Tibial artery (tissue), 4 donors: ENCODE results near the gene CGNL1.

ENCODE experiments used
- DNase-seq, 2 donors: peaks; one replicate each; pipeline ENCODE4 v3.0.0-alpha.2; 2019
- H3K27ac ChIP-seq, 2 donors: fragments of 200-600 bp; sonication (generic) in 1 of 2; 1 replicate in 1 of 2; 2 replicates in 1 of 2; pipeline ENCODE4 v1.5.1; 2018 to 2019; ENCODE audit warnings: mild to moderate bottlenecking in 1 of 2
- H3K27me3 ChIP-seq, 2 donors: fragments of 200-600 bp; sonication (generic) in 1 of 2; one replicate each; pipeline versions ENCODE4 v1.5.1 to v1.6.0; 2016 to 2019
- H3K36me3 ChIP-seq, 3 donors: fragments of 200-600 bp; sonication (generic) in 2 of 3; one replicate each; pipeline ENCODE4 v1.5.1; 2016 to 2019; ENCODE audit warnings: mild to moderate bottlenecking in 2 of 3
- H3K4me1 ChIP-seq, 4 donors: fragments of 200-600 bp; sonication (generic) in 2 of 4; 1 replicate in 3 of 4; 2 replicates in 1 of 4; pipeline ENCODE4 v1.5.1; 2016 to 2019
- H3K4me3 ChIP-seq, 2 donors: fragments of 200-600 bp; sonication (generic) in 1 of 2; 1 replicate in 1 of 2; 2 replicates in 1 of 2; pipeline ENCODE4 v1.5.1; 2018 to 2019; ENCODE audit warnings: mild to moderate bottlenecking in 2 of 2
- H3K9me3 ChIP-seq, 3 donors: fragments of 200-600 bp; sonication (generic) in 1 of 3; one replicate each; pipeline ENCODE4 v1.5.1; 2016 to 2019
- CTCF ChIP-seq, 2 experiments: fragments of 200-600 bp in 1 of 2; fragments of 450-650 bp in 1 of 2; IDR thresholded peaks; one replicate each; pipeline ENCODE4 v1.5.1; 2017 to 2019; ENCODE audit warnings: antibody characterized with exemption in 2 of 2, mild to moderate bottlenecking in 1 of 2, moderate library complexity in 1 of 2
- intact Hi-C: fragments of 100-400 bp; cut with DNase I; formaldehyde crosslinking; loops from one replicate; pipeline ENCODE4 v1.15.0; 2023; ENCODE audit warnings: low total_unique reads

Gene CGNL1

GRCh38 chr15:57415602-57416001 is 39.3 kb downstream of the CGNL1 start:
- intact Hi-C loops: no loop called here
- peak in 1 of 2 donors; percentile 68 for DNase-seq
- no peak overlapping the region for H3K4me3 ChIP-seq
- no peaks in the 10 kb centered on the region for H3K9me3 ChIP-seq
- TF ChIP-seq CTCF (IDR thresholded peaks at IDR 0.05): no peak
- no peaks in the 10 kb centered on the region for H3K4me1 ChIP-seq
- H3K36me3 ChIP-seq: no peaks in the 10 kb centered on the region
- no peak overlapping the region for H3K27ac ChIP-seq
- H3K27me3 ChIP-seq: no peaks in the 10 kb centered on the region

GRCh38 chr15:57418635-57419034 is 42.3 kb downstream of the CGNL1 start:
- Histone ChIP-seq H3K4me3 (no peak overlapping the region), H3K9me3 (no peaks in the 10 kb centered on the region), H3K4me1 (peaks cover 0 to 12% (median 1%) of the 10 kb centered on the region in 4 donors), H3K27ac (no peak overlapping the region), H3K36me3 (no peaks in the 10 kb centered on the region), H3K27me3 (no peaks in the 10 kb centered on the region)
- DNase-seq: no peak
- TF ChIP-seq CTCF (IDR thresholded peaks at IDR 0.05): no peak
- intact Hi-C loops: no loop called here

GRCh38 chr15:57419335-57419734 is 43.0 kb downstream of the CGNL1 start:
- TF ChIP-seq CTCF (IDR thresholded peaks at IDR 0.05): no peak
- no peak overlapping the region for H3K4me3 ChIP-seq
- H3K27me3 ChIP-seq: no peaks in the 10 kb centered on the region
- H3K36me3 ChIP-seq: no peaks in the 10 kb centered on the region
- H3K27ac ChIP-seq: no peak overlapping the region
- intact Hi-C loops: no loop called here
- peaks cover 0 to 12% (median 1%) of the 10 kb centered on the region in 4 donors for H3K4me1 ChIP-seq
- DNase-seq: no peak
- no peaks in the 10 kb centered on the region for H3K9me3 ChIP-seq

GRCh38 chr15:57421110-57421509 is 44.8 kb downstream of the CGNL1 start:
- DNase-seq: no peak
- H3K27me3 ChIP-seq: no peaks in the 10 kb centered on the region
- TF ChIP-seq CTCF (IDR thresholded peaks at IDR 0.05): no peak
- peaks cover 0 to 12% (median 1%) of the 10 kb centered on the region in 4 donors for H3K4me1 ChIP-seq
- no peak overlapping the region for H3K4me3 ChIP-seq
- no peaks in the 10 kb centered on the region for H3K9me3 ChIP-seq
- no peaks in the 10 kb centered on the region for H3K36me3 ChIP-seq
- peak overlapping the region in 1 of 2 donors; percentile 54 for H3K27ac ChIP-seq
- intact Hi-C loops: no loop called here

GRCh38 chr15:57421551-57421950 is 45.2 kb downstream of the CGNL1 start:
- Histone ChIP-seq H3K4me3 (no peak overlapping the region), H3K36me3 (no peaks in the 10 kb centered on the region), H3K4me1 (peaks cover 0 to 12% (median 1%) of the 10 kb centered on the region in 4 donors), H3K27me3 (no peaks in the 10 kb centered on the region), H3K9me3 (no peaks in the 10 kb centered on the region), H3K27ac (peak overlapping the region; percentile 53 to 54)
- no peak for TF ChIP-seq CTCF (IDR thresholded peaks at IDR 0.05)
- no peak for DNase-seq
- intact Hi-C loops: no loop called here
